Loucy (cell line): Measurements from ENCODE around the gene PTGER3.

Experiments used
- H2AFZ ChIP-seq: fragments of 200-600 bp; sonication (generic); 2 replicates; pipeline ENCODE4 v1.6.0; 2016; ENCODE audit warnings: antibody characterized with exemption, mild to moderate bottlenecking, low read length, moderate library complexity
- H3F3A ChIP-seq: fragments of 200-600 bp; 2 replicates; pipeline ENCODE4 v1.6.0; 2016; ENCODE audit warnings: antibody characterized with exemption, low read depth, mild to moderate bottlenecking
- H3K27me3 ChIP-seq: fragments of 200-600 bp; sonication (generic); 2 replicates; pipeline ENCODE4 v1.6.1; 2014; ENCODE audit warnings: low read length, mild to moderate bottlenecking; ENCODE audit not compliant: insufficient read depth, poor library complexity, severe bottlenecking
- H3K36me3 ChIP-seq: fragments of 200-600 bp; sonication (generic); 2 replicates; pipeline ENCODE4 v1.6.1; 2016; ENCODE audit warnings: low read length; ENCODE audit not compliant: insufficient read depth
- H3K4me1 ChIP-seq: fragments of 200-600 bp; sonication (generic); 2 replicates; pipeline ENCODE4 v1.5.1; 2014; ENCODE audit warnings: low read length, mild to moderate bottlenecking; ENCODE audit not compliant: insufficient read depth, poor library complexity, severe bottlenecking
- H3K4me2 ChIP-seq: fragments of 200-600 bp; sonication (generic); 2 replicates; pipeline ENCODE4 v1.6.0; 2014; ENCODE audit warnings: antibody characterized with exemption, low read length, low read depth, mild to moderate bottlenecking; ENCODE audit not compliant: poor library complexity, severe bottlenecking
- H3K4me3 ChIP-seq: fragments of 200-600 bp; sonication (generic); 2 replicates; pipeline ENCODE4 v1.5.1; 2014; ENCODE audit warnings: low read length, mild to moderate bottlenecking, mixed read lengths; ENCODE audit not compliant: poor library complexity, severe bottlenecking
- H3K79me2 ChIP-seq: fragments of 200-600 bp; sonication (generic); 2 replicates; pipeline ENCODE4 v1.6.1; 2014; ENCODE audit warnings: low read length; ENCODE audit not compliant: insufficient read depth
- H3K9ac ChIP-seq: fragments of 200-600 bp; sonication (generic); 2 replicates; pipeline ENCODE4 v1.6.0; 2014; ENCODE audit warnings: mild to moderate bottlenecking, low read depth, low read length, moderate library complexity; ENCODE audit not compliant: poor library complexity, severe bottlenecking
- H3K9me2 ChIP-seq: fragments of 200-600 bp; sonication (generic); replicated peaks from 2 replicates; pipeline ENCODE4 v1.6.1; 2016; ENCODE audit warnings: low read depth, low read length, mixed read lengths
- H3K9me3 ChIP-seq: fragments of 200-600 bp; sonication (generic); 2 replicates; pipeline ENCODE4 v1.6.1; 2014; ENCODE audit warnings: mild to moderate bottlenecking, antibody characterized with exemption, low read length, low read depth; ENCODE audit not compliant: insufficient read depth
- H4K20me1 ChIP-seq: fragments of 200-600 bp; sonication (generic); 2 replicates; pipeline ENCODE4 v1.6.0; 2014; ENCODE audit warnings: antibody characterized with exemption, low read length, mild to moderate bottlenecking; ENCODE audit not compliant: insufficient read depth, poor library complexity, severe bottlenecking
- CTCF ChIP-seq: fragments of 200-600 bp; sonication (generic); conservative IDR thresholded peaks from 2 replicates; pipeline ENCODE4 v1.5.1; 2014; ENCODE audit warnings: mild to moderate bottlenecking, antibody characterized with exemption, low read length
- EZH2phosphoT487 ChIP-seq: fragments of 200-600 bp; IDR thresholded peaks from 2 replicates; pipeline ENCODE4 v1.6.1; 2018; ENCODE audit warnings: antibody characterized with exemption, mild to moderate bottlenecking, moderate library complexity, borderline replicate concordance

The PTGER3 gene

DNA sequence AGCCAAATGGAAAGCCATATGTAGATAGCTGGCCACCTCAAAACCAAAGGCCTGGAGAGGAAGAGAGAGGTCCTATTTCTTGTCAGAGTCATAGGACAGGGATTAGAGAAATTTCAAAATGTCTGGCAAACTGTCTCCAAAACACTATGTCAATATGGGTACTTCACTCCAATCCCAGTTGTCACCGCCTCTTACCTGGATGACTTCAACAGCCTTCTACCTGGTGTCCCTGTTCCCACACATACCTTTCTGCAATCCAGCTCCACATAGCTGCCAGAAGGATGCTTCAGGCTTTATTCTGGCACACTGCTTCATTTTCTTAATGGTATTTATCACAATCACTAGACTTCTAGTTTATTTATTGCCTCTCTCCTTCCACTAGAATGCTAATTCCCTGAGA, 14.5 kb downstream of the PTGER3 start:
- no peaks in the 10 kb centered on the region for H3K9me3 ChIP-seq
- H3K4me2 ChIP-seq: no peak overlapping the region
- H2AFZ ChIP-seq: no peak overlapping the region
- peaks cover 16% of the 10 kb centered on the region for H3K4me1 ChIP-seq
- no peak overlapping the region for H3K9ac ChIP-seq
- no peaks in the 10 kb centered on the region for H3F3A ChIP-seq
- no peak overlapping the region for H3K4me3 ChIP-seq
- TF ChIP-seq CTCF: no peak
- no peak for TF ChIP-seq EZH2phosphoT487
- H3K9me2 ChIP-seq: no peaks in the 10 kb centered on the region
- H3K27me3 ChIP-seq: no peaks in the 10 kb centered on the region
- H3K79me2 ChIP-seq: 0 out of 2 replicates have a peak, but pooled peaks cover 5% of the 10 kb centered on the region
- 0 out of 2 replicates have a peak, but pooled peaks cover 3% of the 10 kb centered on the region for H3K36me3 ChIP-seq
- peaks cover 3% of the 10 kb centered on the region for H4K20me1 ChIP-seq

GRCh38 chr1:71031426-71031825, 16.2 kb downstream of the PTGER3 start:
- no peak overlapping the region for H3K4me2 ChIP-seq
- H3K9me3 ChIP-seq: no peaks in the 10 kb centered on the region
- H3K79me2 ChIP-seq: no peaks in the 10 kb centered on the region
- TF ChIP-seq EZH2phosphoT487 (no peak), CTCF (no peak)
- no peaks in the 10 kb centered on the region for H3K27me3 ChIP-seq
- H4K20me1 ChIP-seq: peaks cover 3% of the 10 kb centered on the region
- peaks cover 8% of the 10 kb centered on the region for H3K4me1 ChIP-seq
- H3K9ac ChIP-seq: no peak overlapping the region
- H3K36me3 ChIP-seq: no peaks in the 10 kb centered on the region
- H3K9me2 ChIP-seq: no peaks in the 10 kb centered on the region
- no peak overlapping the region for H2AFZ ChIP-seq
- no peak overlapping the region for H3K4me3 ChIP-seq
- no peaks in the 10 kb centered on the region for H3F3A ChIP-seq

GRCh38 chr1:71030026-71030425, 17.6 kb downstream of the PTGER3 start:
- Histone ChIP-seq H3K4me3 (no peak overlapping the region), H3F3A (no peaks in the 10 kb centered on the region), H3K79me2 (no peaks in the 10 kb centered on the region), H3K4me1 (no peaks in the 10 kb centered on the region), H3K27me3 (no peaks in the 10 kb centered on the region), H3K9me3 (no peaks in the 10 kb centered on the region), H4K20me1 (peaks cover 3% of the 10 kb centered on the region), H3K4me2 (no peak overlapping the region), H3K36me3 (no peaks in the 10 kb centered on the region), H3K9me2 (no peaks in the 10 kb centered on the region), H3K9ac (no peak overlapping the region), H2AFZ (no peak overlapping the region)
- no peak for TF ChIP-seq CTCF
- no peak for TF ChIP-seq EZH2phosphoT487
